Stimulated activated CD8-positive, alpha-beta memory T cell treated with anti-CD3 and anti-CD28 coated beads, Interleukin-4, amount 100 ng/mL, for 48 hours (primary cell): Measurements from ENCODE around the gene LRRC73.
"Not testable (repeated sequence)": the region's sequence is repeated elsewhere in the genome, so short reads cannot be mapped to it uniquely, and the experiment has no call there.

Experiments
- DNase-seq: peaks from one replicate; pipeline ENCODE4 v3.0.0-alpha.2; 2020

Gene LRRC73

GRCh38 chr6:43459535-43459934, 50.6 kb downstream of the LRRC73 start:
- DNase-seq: no peak

- not testable (repeated sequence) for DNase-seq
Observed at GRCh38 chr6:43458154-43458553, 52.0 kb downstream of the LRRC73 start.

GRCh38 chr6:43457643-43458042, 52.5 kb downstream of the LRRC73 start:
- DNase-seq: no peak
